Mammary microvascular endothelial cell (primary cell): ENCODE data around the gene SNRPB. TPM values are rescaled to one million over a fixed set of nuclear protein-coding genes. Genes with fewer than 3 reads are reported as not detected.

Source experiments
- total RNA-seq: library from RNA; depleted of rRNA; stranded (reverse); fragments of >200 nt; gene quantifications from 2 replicates; pipeline ENCODE4 v1.2.3, GENCODE V29; 2015

Gene SNRPB
- total RNA-seq = 745 and 757 TPM in 2 replicates

GRCh38 chr20:2470423-2471193, at the start of gene SNRPB:
TSS of gene SNRPB (minus strand) at chr20:2470789. CDS start at chr20:2470690, 99 bp downstream.

GRCh38 chr20:2508631-2509467, 38.3 kb upstream of the SNRPB start, which contains the start of gene ZNF343:
TSS of gene ZNF343 (minus strand) at chr20:2508915. CDS start at chr20:2493895, 15,020 bp downstream.

Other genes starting within 250 kb of the SNRPB start
- not detected in 2 replicates for gene TGM3, start 174.8 kb downstream of the SNRPB start, total RNA-seq
- not detected in 2 replicates for gene TGM6, start 89.9 kb downstream of the SNRPB start, total RNA-seq
- gene ZNF343, start 38.1 kb upstream of the SNRPB start, total RNA-seq = 5.7 and 6.1 TPM in 2 replicates
- gene TMC2, start 65.8 kb upstream of the SNRPB start, total RNA-seq = not detected in 2 replicates
- gene NOP56, start 181.8 kb upstream of the SNRPB start, total RNA-seq = 125 and 140 TPM in 2 replicates
- gene IDH3B, start 193.4 kb upstream of the SNRPB start, total RNA-seq = 109 and 114 TPM in 2 replicates
- 0.20 TPM in 1 of 2 replicates, not detected in the other for gene EBF4, start 222.0 kb upstream of the SNRPB start, total RNA-seq